ENCODE data around the gene NFKB1. TPM values are rescaled to one million over a fixed set of nuclear protein-coding genes. Genes with fewer than 3 reads are reported as not detected.

The NFKB1 gene
- total RNA-seq, 2 experiments from 2014 or later: 179 to 180 TPM

GRCh38 chr4:102521570-102521969, 20.4 kb downstream of the NFKB1 start:
- ChIA-PET CTCF (interaction anchor here (1.1 to 1.5 kb wide), 2 partner anchors 11 to 91 kb away, joined by 3 to 9 read pairs; no protein-coding TSS in a partner anchor), POLR2A (no interaction called here)

GRCh38 chr4:102522031-102522440, 20.9 kb downstream of the NFKB1 start:
- ChIA-PET CTCF (interaction anchor here (1.1 to 1.5 kb wide), 2 partner anchors 11 to 91 kb away, joined by 3 to 9 read pairs; no protein-coding TSS in a partner anchor), POLR2A (no interaction called here)

- POLR2A ChIA-PET: no interaction called here
- CTCF ChIA-PET: no interaction called here
Observed at GRCh38 chr4:102524691-102525090, 23.5 kb downstream of the NFKB1 start.

- ChIA-PET CTCF (no interaction called here), POLR2A (interaction anchor here (0.5 kb wide), 1 partner anchor 24 kb away, joined by 3 read pairs; the partner anchor contains the start of gene NFKB1)
Observed at GRCh38 chr4:102525097-102525496, 23.9 kb downstream of the NFKB1 start.

- POLR2A ChIA-PET: interaction anchor here (0.5 kb wide), 1 partner anchor 24 kb away, joined by 3 read pairs; the partner anchor contains the start of gene NFKB1
- CTCF ChIA-PET: no interaction called here
Observed at GRCh38 chr4:102525504-102525903, 24.3 kb downstream of the NFKB1 start.

GRCh38 chr4:102526532-102526931, 25.4 kb downstream of the NFKB1 start:
- CTCF ChIA-PET: no interaction called here
- POLR2A ChIA-PET: no interaction called here

- ChIA-PET POLR2A (interaction anchor here (0.7 to 1.1 kb wide), 2 partner anchors 27 to 85 kb away, joined by 3 read pairs; partner anchors contain the start of gene NFKB1), CTCF (interaction anchor here (0.8 to 1.1 kb wide), 3 partner anchors 11 to 86 kb away, joined by 3 read pairs; no protein-coding TSS in a partner anchor)
Observed at GRCh38 chr4:102527695-102528283, 26.6 kb downstream of the NFKB1 start.

- CTCF ChIA-PET: interaction anchor here (1.1 kb wide), 1 partner anchor 18 kb away, joined by 3 read pairs; no protein-coding TSS in a partner anchor
- POLR2A ChIA-PET: interaction anchor here (0.6 kb wide), 1 partner anchor 1505 kb away, joined by 3 read pairs; no protein-coding TSS in a partner anchor
Observed at GRCh38 chr4:102529977-102530376, 28.8 kb downstream of the NFKB1 start.

- POLR2A ChIA-PET: no interaction called here
- CTCF ChIA-PET: no interaction called here
Observed at GRCh38 chr4:102530986-102531385, 29.8 kb downstream of the NFKB1 start.

GRCh38 chr4:102531462-102531861, 30.3 kb downstream of the NFKB1 start:
- ChIA-PET CTCF (no interaction called here), POLR2A (no interaction called here)

GRCh38 chr4:102533348-102533747, 32.2 kb downstream of the NFKB1 start:
- ChIA-PET POLR2A (no interaction called here), CTCF (no interaction called here)

- ChIA-PET CTCF (interaction anchor here (1.7 kb wide), 1 partner anchor 15 kb away, joined by 3 read pairs; no protein-coding TSS in a partner anchor), POLR2A (no interaction called here)
Observed at GRCh38 chr4:102533904-102534303, 32.7 kb downstream of the NFKB1 start.

GRCh38 chr4:102534845-102535244, 33.7 kb downstream of the NFKB1 start:
- CTCF ChIA-PET: interaction anchor here (1.7 kb wide), 1 partner anchor 16 kb away, joined by 3 read pairs; no protein-coding TSS in a partner anchor
- POLR2A ChIA-PET: interaction anchor here (0.6 kb wide), 1 partner anchor 8 kb away, joined by 7 read pairs; no protein-coding TSS in a partner anchor

- ChIA-PET POLR2A (no interaction called here), CTCF (interaction anchor here (0.6 to 1.7 kb wide), 2 partner anchors 17 to 69 kb away, joined by 3 read pairs; no protein-coding TSS in a partner anchor)
Observed at GRCh38 chr4:102535398-102536082, 34.4 kb downstream of the NFKB1 start.

GRCh38 chr4:102536768-102537167, 35.6 kb downstream of the NFKB1 start:
- CTCF ChIA-PET: no interaction called here
- POLR2A ChIA-PET: no interaction called here

GRCh38 chr4:102537269-102537668, 36.1 kb downstream of the NFKB1 start:
- ChIA-PET CTCF (no interaction called here), POLR2A (no interaction called here)

GRCh38 chr4:102541697-102542096, 40.5 kb downstream of the NFKB1 start:
- CTCF ChIA-PET: no interaction called here
- POLR2A ChIA-PET: no interaction called here

GRCh38 chr4:102543030-102543928, 42.1 kb downstream of the NFKB1 start:
- CTCF ChIA-PET: interaction anchor here (0.8 to 1.1 kb wide), 3 partner anchors 36 to 85 kb away, joined by 3 read pairs; no protein-coding TSS in a partner anchor
- POLR2A ChIA-PET: interaction anchor here (0.6 kb wide), 1 partner anchor 9 kb away, joined by 7 read pairs; no protein-coding TSS in a partner anchor

GRCh38 chr4:102546635-102547034, 45.5 kb downstream of the NFKB1 start:
- ChIA-PET CTCF (no interaction called here), POLR2A (no interaction called here)

- POLR2A ChIA-PET: no interaction called here
- CTCF ChIA-PET: no interaction called here
Observed at GRCh38 chr4:102547973-102548372, 46.8 kb downstream of the NFKB1 start.

Measured in activated CD8-positive, alpha-beta memory T cell treated with anti-CD3 and anti-CD28 coated beads for 36 hours (primary cell).